Endothelial cell of umbilical vein (primary cell): ENCODE data around the gene CASR. TPM values are rescaled to one million over a fixed set of nuclear protein-coding genes. Genes with fewer than 3 reads are reported as not detected.

Experiments
- BruUV-seq: library from RNA; stranded (reverse); fragments of 400-500 nt; replicated peaks from 2 replicates; lab custom pipeline; 2021; lab: Mats Ljungman, UMichigan
- CTCF ChIA-PET: fragments of 300-600, 350-600 bp; sonication (Branson Sonifier 250); formaldehyde crosslinking; loops from one replicate; lab custom pipeline; 2021; ENCODE audit warnings: antibody characterized with exemption, inconsistent platforms; lab: Charles Lee
- POLR2A ChIA-PET: fragments of 300-600, 350-600 bp; sonication (Branson Sonifier 250); formaldehyde crosslinking; loops from one replicate; lab custom pipeline; 2021; ENCODE audit warnings: antibody characterized with exemption, inconsistent platforms; lab: Charles Lee
- DNase-seq: peaks from one replicate; pipeline ENCODE4 v3.0.0-alpha.2; 2011; ENCODE audit warnings: low read depth, low spot score
- FAIRE-seq: peaks from 2 replicates; lab custom pipeline; 2011; peaks lifted over from hg19 to GRCh38; lab: Jason Lieb, UNC
- H2AFZ ChIP-seq: 2 replicates; pipeline ENCODE4 v1.6.0; 2012; ENCODE audit warnings: low read depth, low read length, control low read depth, inconsistent platforms
- H3K27ac ChIP-seq: 2 replicates; pipeline ENCODE4 v1.5.1; 2011; ENCODE audit warnings: low read depth, mild to moderate bottlenecking, control low read depth, low read length, moderate library complexity; ENCODE audit not compliant: insufficient read depth
- H3K27me3 ChIP-seq, 2 experiments: 2 replicates each; pipeline versions ENCODE4 v1.6.0 to v1.6.1; 2011; ENCODE audit warnings: low read length in 2 of 2, mixed read lengths in 1 of 2; ENCODE audit not compliant: control insufficient read depth in 2 of 2, insufficient read depth in 2 of 2
- H3K36me3 ChIP-seq, 2 experiments: 2 replicates in 1 of 2; 3 replicates in 1 of 2; pipeline ENCODE4 v1.5.1; 2011; ENCODE audit warnings: low read length in 2 of 2, mild to moderate bottlenecking in 1 of 2, moderate library complexity in 1 of 2; ENCODE audit not compliant: control insufficient read depth in 2 of 2, insufficient read depth in 2 of 2; ENCODE audit errors: extremely low read depth in 1 of 2
- H3K4me1 ChIP-seq: 3 replicates; pipeline ENCODE4 v1.5.1; 2011; ENCODE audit warnings: mild to moderate bottlenecking, low read length; ENCODE audit not compliant: control insufficient read depth, insufficient read depth; ENCODE audit errors: extremely low read depth
- H3K4me2 ChIP-seq: 2 replicates; pipeline ENCODE4 v1.6.1; 2011; ENCODE audit warnings: low read length, control low read depth, mixed read lengths; ENCODE audit not compliant: insufficient read depth
- H3K4me3 ChIP-seq, 3 experiments: fragments of 200-600 bp in 1 of 3; sonication (generic), shearing (Covaris generic) in 1 of 3; replicated peaks in 1 of 3; 2 replicates each; pipeline ENCODE4 v1.5.1; 2011 to 2016; ENCODE audit warnings: control low read depth in 3 of 3, low read length in 3 of 3, mild to moderate bottlenecking in 2 of 3, inconsistent platforms in 1 of 3, low read depth in 1 of 3, moderate library complexity in 1 of 3; ENCODE audit not compliant: insufficient read depth in 1 of 3
- H3K79me2 ChIP-seq: 2 replicates; pipeline ENCODE4 v1.6.0; 2012; ENCODE audit warnings: low read length, inconsistent platforms; ENCODE audit not compliant: control insufficient read depth, insufficient read depth
- H3K9ac ChIP-seq: replicated peaks from 2 replicates; pipeline ENCODE3; 2011; ENCODE audit warnings: low read length, control low read depth; ENCODE audit not compliant: insufficient read depth; ENCODE audit errors: extremely low read depth
- H3K9me1 ChIP-seq: replicated peaks from 3 replicates; pipeline ENCODE4 v1.6.0; 2011; ENCODE audit warnings: mild to moderate bottlenecking, low read length; ENCODE audit not compliant: control insufficient read depth, insufficient read depth; ENCODE audit errors: extremely low read depth
- H3K9me3 ChIP-seq: replicated peaks from 2 replicates; pipeline ENCODE4 v1.5.1; 2012; ENCODE audit warnings: low read length, inconsistent platforms; ENCODE audit not compliant: control insufficient read depth, insufficient read depth
- H4K20me1 ChIP-seq: replicated peaks from 2 replicates; pipeline ENCODE3; 2011; ENCODE audit warnings: mild to moderate bottlenecking, low read length; ENCODE audit not compliant: control insufficient read depth, insufficient read depth; ENCODE audit errors: extremely low read depth
- CTCF ChIP-seq, 2 donors: IDR thresholded peaks; 1 replicate in 1 of 2; 2 replicates in 1 of 2; pipeline ENCODE4 v1.5.1; 2011; ENCODE audit warnings: low read length in 2 of 2, mild to moderate bottlenecking in 2 of 2, moderate library complexity in 2 of 2, control low read depth in 1 of 2, inconsistent platforms in 1 of 2, low read depth in 1 of 2; ENCODE audit not compliant: insufficient read depth in 1 of 2; ENCODE audit errors: extremely low read depth in 1 of 2
- EZH2 ChIP-seq: IDR thresholded peaks from 2 replicates; pipeline ENCODE4 v1.6.1; 2012; ENCODE audit warnings: borderline replicate concordance, low read depth, mild to moderate bottlenecking, moderate library complexity, low read length, inconsistent platforms; ENCODE audit not compliant: severe bottlenecking
- FOS ChIP-seq: IDR thresholded peaks from 2 replicates; pipeline ENCODE4 v1.6.1; 2011; ENCODE audit warnings: mild to moderate bottlenecking, low read length, moderate library complexity, borderline replicate concordance; ENCODE audit not compliant: insufficient read depth
- GATA2 ChIP-seq: IDR thresholded peaks from 2 replicates; pipeline ENCODE4 v1.7.0; 2011; ENCODE audit warnings: low read depth, mild to moderate bottlenecking, moderate library complexity, mixed read lengths, low read length; ENCODE audit not compliant: insufficient read length, insufficient read depth
- JUN ChIP-seq: IDR thresholded peaks from 2 replicates; pipeline ENCODE4 v1.6.1; 2011; ENCODE audit warnings: borderline replicate concordance, low read depth; ENCODE audit not compliant: insufficient read length, insufficient read depth
- MYC ChIP-seq: IDR thresholded peaks from one replicate; pipeline ENCODE4 v1.6.1; 2011; ENCODE audit warnings: mild to moderate bottlenecking, low read depth, low read length
- POLR2A ChIP-seq: IDR thresholded peaks from 2 replicates; pipeline ENCODE4 v1.6.1; 2012; ENCODE audit warnings: low read depth, mild to moderate bottlenecking, control low read depth, low read length
- POLR2AphosphoS5 ChIP-seq: IDR thresholded peaks from 2 replicates; pipeline ENCODE4 v1.6.1; 2012; ENCODE audit warnings: low read depth, mild to moderate bottlenecking, control low read depth, low read length, moderate library complexity; ENCODE audit not compliant: insufficient read depth
- dilution Hi-C: fragments of 300-500 bp; cut with MboI; formaldehyde crosslinking; loops from one replicate; pipeline ENCODE4 v1.15.0; 2019; ENCODE audit warnings: low sequenced_read_pairs; ENCODE audit not compliant: extremely low pct_ligation_motif_present
- intact Hi-C: fragments of 100-400 bp; cut with micrococcal nuclease; formaldehyde crosslinking; loops from one replicate; pipeline ENCODE4 v1.10.0; 2022
- polyA plus RNA-seq, 4 experiments: library from polyadenylated mRNA; depleted of rRNA in 3 of 4; stranded (reverse) in 3 of 4; unstranded in 1 of 4; fragments of >200 nt; gene quantifications; 2 replicates each; pipeline versions ENCODE4 v1.2.1 to v1.2.3, GENCODE V29; 2011 to 2012; ENCODE audit warnings: missing spikeins in 1 of 4
- total RNA-seq: library from RNA; stranded (reverse); gene quantifications from 2 replicates; pipeline ENCODE4 v1.2.3, GENCODE V29; 2021
- TF ChIP-seq, protein P1 (sequence below): IDR thresholded peaks from 2 replicates; pipeline ENCODE4 v1.6.1; 2011; ENCODE audit not compliant: insufficient read depth, insufficient read length

Gene CASR
- total and polyA plus RNA-seq, 2 donors (not counting 3 experiments of a cell fraction or from before 2014, with no cell fraction given): not detected

GRCh38 chr3:122217901-122218300, 34.4 kb downstream of the CASR start:
- Histone ChIP-seq H3K36me3 (no peaks in the 10 kb centered on the region), H3K27me3 (peaks cover 0 to 2% of the 10 kb centered on the region in 2 experiments), H3K4me2 (no peak overlapping the region), H3K9me3 (no peaks in the 10 kb centered on the region), H4K20me1 (no peaks in the 10 kb centered on the region), H3K9ac (no peak overlapping the region), H2AFZ (no peak overlapping the region), H3K27ac (no peak overlapping the region), H3K4me1 (no peaks in the 10 kb centered on the region), H3K9me1 (no peaks in the 10 kb centered on the region), H3K79me2 (no peaks in the 10 kb centered on the region), H3K4me3 (no peak overlapping the region)
- no peak for DNase-seq
- ChIA-PET POLR2A (no interaction called here), CTCF (interaction anchor here (1.8 kb wide), 1 partner anchor 116 kb away, joined by 4 read pairs; no protein-coding TSS in a partner anchor)
- dilution Hi-C loops: no loop called here
- no peak for TF ChIP-seq JUN
- TF ChIP-seq CTCF (IDR thresholded peaks at IDR 0.05; ENCODE audit: extremely low read depth in 1 of 2, insufficient read depth in 1 of 2, low read depth in 1 of 2, low read length in 2 of 2): no peak
- TF ChIP-seq POLR2AphosphoS5: no peak
- no peak for TF ChIP-seq POLR2A
- no peak for TF ChIP-seq GATA2
- no peak for TF ChIP-seq MYC
- no peak for TF ChIP-seq EZH2
- no peak for TF ChIP-seq FOS
- TF ChIP-seq, protein P1, sequence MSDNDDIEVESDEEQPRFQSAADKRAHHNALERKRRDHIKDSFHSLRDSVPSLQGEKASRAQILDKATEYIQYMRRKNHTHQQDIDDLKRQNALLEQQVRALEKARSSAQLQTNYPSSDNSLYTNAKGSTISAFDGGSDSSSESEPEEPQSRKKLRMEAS: no peak
- FAIRE-seq: no peak
- no TSS peak for BruUV-seq
- intact Hi-C loops: no loop called here
